Activated T-helper 17 cell treated with anti-CD3 and anti-CD28 coated beads, Interleukin-2, amount 50 U/mL, for 72 hours (primary cell): ENCODE data around the gene HTRA1. TPM values are rescaled to one million over a fixed set of nuclear protein-coding genes. Genes with fewer than 3 reads are reported as not detected.

Source experiments
- ATAC-seq: fragments of 150-1000 bp; cut with Tn5 transposase; replicated peaks from 2 replicates; pipeline ENCODE4 v1.10.0; 2021; ENCODE audit warnings: mild to moderate bottlenecking, moderate library complexity
- H3K27ac Mint-ChIP-seq: one replicate; pipeline ENCODE4 v1.8.0; 2022; ENCODE audit warnings: mixed read lengths
- H3K27me3 Mint-ChIP-seq: one replicate; pipeline ENCODE4 v1.8.0; 2022; ENCODE audit warnings: mixed read lengths
- H3K36me3 Mint-ChIP-seq: one replicate; pipeline ENCODE4 v1.8.0; 2022; ENCODE audit warnings: low read depth, mild to moderate bottlenecking, mixed read lengths
- H3K4me1 Mint-ChIP-seq: one replicate; pipeline ENCODE4 v1.8.0; 2022; ENCODE audit warnings: mixed read lengths
- H3K4me3 Mint-ChIP-seq: one replicate; pipeline ENCODE4 v1.8.0; 2022; ENCODE audit warnings: mild to moderate bottlenecking, mixed read lengths
- H3K9me3 Mint-ChIP-seq: one replicate; pipeline ENCODE4 v1.8.0; 2022; ENCODE audit warnings: mixed read lengths
- total RNA-seq, 2 donors: library from RNA; stranded (reverse); gene quantifications; one replicate each; pipeline ENCODE4 v1.2.3, GENCODE V29; 2022

The HTRA1 gene
- total RNA-seq, 2 donors from 2014 or later: not detected

GRCh38 chr10:122474131-122474818 is 12.9 kb downstream of the HTRA1 start:
- Mint-ChIP-seq H3K27me3 (peaks cover 8% of the 10 kb centered on the region), H3K4me1 (peaks cover 5% of the 10 kb centered on the region), H3K36me3 (no peaks in the 10 kb centered on the region), H3K27ac (no peak overlapping the region), H3K4me3 (no peak overlapping the region), H3K9me3 (no peaks in the 10 kb centered on the region)
- ATAC-seq: no peak

GRCh38 chr10:122475100-122475499 is 13.7 kb downstream of the HTRA1 start:
- Mint-ChIP-seq H3K4me3 (no peak overlapping the region), H3K36me3 (no peaks in the 10 kb centered on the region), H3K4me1 (peaks cover 5% of the 10 kb centered on the region), H3K27ac (no peak overlapping the region), H3K9me3 (no peaks in the 10 kb centered on the region), H3K27me3 (peaks cover 14% of the 10 kb centered on the region)
- ATAC-seq: no peak

DNA sequence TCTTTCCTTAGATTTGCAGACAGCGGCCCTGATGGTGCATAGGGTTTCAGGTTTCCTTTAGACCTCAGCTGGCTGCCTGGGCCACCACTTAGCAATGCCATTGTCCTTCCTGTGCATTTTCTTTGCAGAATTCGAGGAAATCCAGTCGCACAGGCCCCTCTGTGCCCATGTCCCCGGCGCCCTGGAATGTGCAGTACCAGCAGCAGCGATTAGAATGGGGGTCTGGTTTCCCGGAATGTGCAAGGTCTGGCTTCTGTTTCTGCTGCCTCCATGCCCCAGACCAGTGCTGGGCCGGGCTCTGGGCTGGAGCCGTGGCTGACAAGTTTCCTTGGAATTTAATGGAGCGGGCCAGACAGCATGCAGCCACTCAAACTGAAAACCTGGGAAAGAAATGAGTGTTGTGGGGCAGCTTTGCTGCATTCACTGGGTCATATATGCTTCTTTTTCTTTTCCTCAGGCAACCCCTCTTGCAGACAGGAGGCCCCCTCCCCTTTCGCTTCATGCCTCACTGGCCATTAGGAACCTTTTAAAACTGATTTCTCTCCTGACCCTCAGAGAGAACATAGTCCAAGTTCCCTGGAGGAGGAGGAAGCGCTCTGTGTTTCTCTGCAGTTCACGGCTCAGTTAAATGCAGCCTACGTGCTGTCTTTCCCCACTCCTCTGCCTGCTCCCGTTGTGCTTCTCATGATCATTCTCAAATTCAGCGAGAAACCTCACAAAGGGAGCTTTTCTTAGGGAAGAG is 14.4 kb downstream of the HTRA1 start:
- peaks cover 13% of the 10 kb centered on the region for H3K27me3 Mint-ChIP-seq
- no peak overlapping the region for H3K27ac Mint-ChIP-seq

DNA sequence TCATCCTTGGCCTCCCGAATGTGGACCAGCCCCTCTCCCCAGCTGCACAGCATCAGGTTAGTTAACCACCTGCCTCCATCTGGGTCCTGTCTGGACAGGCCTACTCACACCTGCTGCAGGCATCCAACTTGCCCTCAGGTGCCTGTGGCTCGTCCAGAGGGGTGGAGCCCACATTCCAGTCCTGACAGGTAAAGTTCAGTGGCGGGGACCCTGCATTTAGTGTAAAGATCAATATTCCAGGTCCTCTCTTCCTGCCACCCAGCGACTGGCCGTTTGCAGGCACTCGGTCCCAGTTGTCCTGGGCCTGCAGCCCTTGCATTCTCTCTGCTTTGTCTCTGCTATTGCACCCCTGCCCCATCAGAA is 15.0 kb downstream of the HTRA1 start:
- ATAC-seq: no peak
- H3K4me3 Mint-ChIP-seq: no peak overlapping the region
- H3K27ac Mint-ChIP-seq: no peak overlapping the region
- H3K36me3 Mint-ChIP-seq: no peaks in the 10 kb centered on the region
- H3K4me1 Mint-ChIP-seq: peaks cover 5% of the 10 kb centered on the region
- no peaks in the 10 kb centered on the region for H3K9me3 Mint-ChIP-seq
- H3K27me3 Mint-ChIP-seq: peaks cover 10% of the 10 kb centered on the region

More for the DNA sequence above, 14.4 kb downstream of the HTRA1 start:
- no peak for ATAC-seq
- Mint-ChIP-seq H3K4me3 (no peak overlapping the region), H3K36me3 (no peaks in the 10 kb centered on the region), H3K4me1 (peaks cover 5% of the 10 kb centered on the region), H3K9me3 (no peaks in the 10 kb centered on the region)

- H3K4me1 Mint-ChIP-seq: peaks cover 5% of the 10 kb centered on the region
- no peak overlapping the region for H3K27ac Mint-ChIP-seq
- H3K36me3 Mint-ChIP-seq: no peaks in the 10 kb centered on the region
- peaks cover 14% of the 10 kb centered on the region for H3K27me3 Mint-ChIP-seq
- no peak overlapping the region for H3K4me3 Mint-ChIP-seq
- ATAC-seq: no peak
- peaks cover 4% of the 10 kb centered on the region for H3K9me3 Mint-ChIP-seq
These were observed 16.1 kb downstream of the HTRA1 start for GRCh38 chr10:122477436-122477835.

GRCh38 chr10:122478971-122479370 is 17.6 kb downstream of the HTRA1 start:
- H3K9me3 Mint-ChIP-seq: peaks cover 4% of the 10 kb centered on the region
- H3K4me3 Mint-ChIP-seq: no peak overlapping the region
- peaks cover 14% of the 10 kb centered on the region for H3K27me3 Mint-ChIP-seq
- no peaks in the 10 kb centered on the region for H3K36me3 Mint-ChIP-seq
- ATAC-seq: no peak
- peaks cover 5% of the 10 kb centered on the region for H3K4me1 Mint-ChIP-seq
- H3K27ac Mint-ChIP-seq: no peak overlapping the region

- ATAC-seq: no peak
- no peak overlapping the region for H3K27ac Mint-ChIP-seq
- peaks cover 4% of the 10 kb centered on the region for H3K9me3 Mint-ChIP-seq
- H3K4me1 Mint-ChIP-seq: no peaks in the 10 kb centered on the region
- peaks cover 9% of the 10 kb centered on the region for H3K27me3 Mint-ChIP-seq
- H3K36me3 Mint-ChIP-seq: no peaks in the 10 kb centered on the region
- H3K4me3 Mint-ChIP-seq: no peak overlapping the region
These were observed 18.9 kb downstream of the HTRA1 start for GRCh38 chr10:122480146-122480833.

DNA sequence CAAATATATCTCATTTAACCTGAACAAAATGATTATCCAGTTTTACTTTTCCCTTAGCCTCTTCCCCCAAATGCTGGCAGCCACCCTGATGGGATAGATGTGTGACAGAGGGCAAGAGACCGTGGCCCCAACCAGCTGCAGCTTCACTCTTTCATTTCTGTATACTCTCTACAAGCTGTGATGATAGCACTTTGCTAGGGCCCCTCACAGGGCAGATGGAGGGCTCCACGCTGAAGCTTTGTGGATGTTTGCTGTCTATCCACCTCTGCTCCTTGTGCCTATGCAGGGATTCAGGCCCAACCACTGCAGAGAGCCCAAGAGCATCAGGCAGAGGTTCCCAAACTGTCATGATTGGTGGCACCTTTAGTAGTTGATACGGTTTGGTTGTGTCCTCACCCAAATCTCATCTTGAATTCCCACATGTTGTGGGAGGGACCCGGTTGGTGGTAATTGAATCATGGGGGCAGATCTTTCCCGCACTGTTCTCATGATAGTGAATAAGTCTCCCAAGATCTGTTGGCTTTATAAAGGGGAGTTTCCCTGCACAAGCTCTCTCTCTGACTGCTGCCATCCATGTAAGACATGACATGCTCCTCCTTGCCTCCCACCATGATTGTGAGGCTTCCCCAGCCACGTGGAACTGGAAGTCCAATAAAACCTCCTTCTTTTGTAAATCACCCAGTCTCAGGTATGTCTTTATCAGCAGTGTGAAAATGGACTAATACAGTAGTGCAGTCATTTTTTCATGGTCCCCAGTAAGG is 20.1 kb downstream of the HTRA1 start:
- Mint-ChIP-seq H3K9me3 (peaks cover 4% of the 10 kb centered on the region), H3K36me3 (no peaks in the 10 kb centered on the region), H3K4me3 (no peak overlapping the region), H3K27me3 (peaks cover 9% of the 10 kb centered on the region), H3K27ac (no peak overlapping the region), H3K4me1 (no peaks in the 10 kb centered on the region)
- no peak for ATAC-seq

DNA sequence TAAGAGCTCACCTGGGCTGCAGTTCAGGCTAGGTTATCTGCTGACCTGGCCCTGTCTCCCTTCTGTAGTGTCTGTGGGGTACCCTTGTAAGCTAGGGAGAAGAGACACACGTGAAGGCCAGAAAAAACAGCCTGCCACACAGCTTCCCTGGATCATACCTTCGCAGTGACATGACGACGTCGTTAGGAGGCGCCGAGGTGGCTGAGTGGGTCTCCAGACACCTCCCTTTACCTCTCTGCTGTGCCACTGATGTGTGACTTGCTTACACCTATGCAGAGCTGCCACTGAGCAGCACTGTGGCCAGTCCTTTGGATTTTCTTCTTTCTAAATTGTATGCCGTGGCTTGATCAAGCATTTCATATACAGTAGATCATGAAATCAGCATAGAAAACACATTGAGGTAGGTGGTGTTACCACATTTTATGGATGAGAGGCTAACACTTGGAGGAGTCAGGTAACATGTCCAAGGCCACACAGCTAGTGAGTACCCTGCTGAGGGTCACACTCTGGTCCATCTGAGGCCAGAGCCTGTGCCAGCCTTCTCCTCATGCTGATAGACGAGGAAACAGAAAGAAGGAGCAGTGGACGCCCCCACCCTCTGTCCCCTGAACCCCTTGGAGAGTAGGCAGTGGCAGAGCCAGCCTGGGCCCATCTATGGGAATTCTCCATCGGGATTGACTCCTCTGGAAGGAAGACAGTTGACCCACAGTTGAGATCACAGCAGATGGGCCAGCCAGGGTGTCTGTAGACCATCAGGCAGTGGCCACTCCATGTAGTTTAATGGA is 23.1 kb downstream of the HTRA1 start:
- Mint-ChIP-seq H3K4me3 (no peak overlapping the region), H3K36me3 (no peaks in the 10 kb centered on the region), H3K9me3 (peaks cover 4% of the 10 kb centered on the region), H3K27ac (no peak overlapping the region), H3K27me3 (peaks cover 8% of the 10 kb centered on the region), H3K4me1 (no peaks in the 10 kb centered on the region)
- ATAC-seq: no peak

DNA sequence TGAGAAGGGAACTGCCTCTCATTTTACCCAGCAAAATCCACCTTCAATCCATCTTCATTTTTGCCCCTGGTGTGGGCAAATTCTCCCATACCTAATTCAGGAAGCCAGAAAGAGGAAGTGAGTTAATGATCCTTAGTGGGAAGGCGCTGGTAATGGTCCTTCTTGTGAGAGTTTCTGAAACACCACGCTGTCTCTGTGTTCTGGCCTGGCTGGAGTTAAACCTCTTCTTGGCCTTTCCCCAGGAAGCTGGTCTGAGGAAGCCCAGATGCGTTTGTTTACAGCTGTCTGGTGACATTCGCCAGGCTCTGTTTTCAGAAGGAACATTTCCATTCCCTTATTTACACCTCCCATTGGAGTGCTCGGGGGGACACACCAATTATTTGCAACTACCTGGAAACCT is 24.3 kb downstream of the HTRA1 start:
- no peaks in the 10 kb centered on the region for H3K4me1 Mint-ChIP-seq
- H3K27ac Mint-ChIP-seq: no peak overlapping the region
- H3K4me3 Mint-ChIP-seq: no peak overlapping the region
- H3K36me3 Mint-ChIP-seq: no peaks in the 10 kb centered on the region
- peaks cover 4% of the 10 kb centered on the region for H3K27me3 Mint-ChIP-seq
- ATAC-seq: no peak
- H3K9me3 Mint-ChIP-seq: peaks cover 4% of the 10 kb centered on the region

DNA sequence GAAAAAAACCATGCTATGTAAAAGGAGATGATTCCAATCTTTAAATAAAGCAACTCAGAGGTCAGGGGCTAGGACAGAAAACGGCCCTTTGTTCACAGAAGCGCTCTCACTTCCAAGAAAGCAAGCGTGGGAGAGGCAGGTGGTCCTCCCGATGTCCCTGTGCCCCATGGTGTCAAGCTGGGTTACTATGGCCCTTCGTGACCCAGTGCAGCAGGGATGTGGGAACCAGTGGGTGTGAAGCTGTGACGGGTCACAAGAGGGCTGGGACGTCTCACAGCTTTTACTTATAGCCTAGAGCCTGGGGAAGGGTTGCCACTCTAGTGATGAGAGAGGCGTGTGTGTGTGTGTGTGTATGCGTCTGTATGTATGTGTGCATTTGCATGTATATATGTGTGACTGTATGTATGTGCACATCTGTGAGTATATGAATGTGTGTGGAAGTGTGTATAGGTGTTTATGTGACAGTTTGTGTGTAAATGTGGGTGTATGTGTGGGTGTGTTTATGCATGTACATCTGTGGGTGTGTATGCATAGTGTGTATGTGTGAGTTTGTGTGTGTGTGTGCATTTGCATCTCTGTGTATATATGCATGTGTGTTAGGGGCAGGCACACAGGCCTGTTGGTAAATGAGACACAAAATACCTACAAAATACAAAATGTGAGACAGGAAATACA is 25.2 kb downstream of the HTRA1 start:
- H3K27ac Mint-ChIP-seq: no peak overlapping the region
- peaks cover 8% of the 10 kb centered on the region for H3K4me1 Mint-ChIP-seq
- ATAC-seq: no peak
- peaks cover 4% of the 10 kb centered on the region for H3K27me3 Mint-ChIP-seq
- peaks cover 4% of the 10 kb centered on the region for H3K9me3 Mint-ChIP-seq
- no peaks in the 10 kb centered on the region for H3K36me3 Mint-ChIP-seq
- no peak overlapping the region for H3K4me3 Mint-ChIP-seq

- no peak for ATAC-seq
- no peak overlapping the region for H3K4me3 Mint-ChIP-seq
- H3K36me3 Mint-ChIP-seq: no peaks in the 10 kb centered on the region
- H3K27ac Mint-ChIP-seq: no peak overlapping the region
- H3K4me1 Mint-ChIP-seq: peaks cover 14% of the 10 kb centered on the region
- no peaks in the 10 kb centered on the region for H3K27me3 Mint-ChIP-seq
- no peaks in the 10 kb centered on the region for H3K9me3 Mint-ChIP-seq
These were observed 25.9 kb downstream of the HTRA1 start for GRCh38 chr10:122487174-122487765.

GRCh38 chr10:122490268-122490667 is 28.9 kb downstream of the HTRA1 start:
- H3K27ac Mint-ChIP-seq: no peak overlapping the region
- H3K4me3 Mint-ChIP-seq: no peak overlapping the region
- no peaks in the 10 kb centered on the region for H3K27me3 Mint-ChIP-seq
- ATAC-seq: no peak
- H3K36me3 Mint-ChIP-seq: no peaks in the 10 kb centered on the region
- H3K4me1 Mint-ChIP-seq: peaks cover 14% of the 10 kb centered on the region
- H3K9me3 Mint-ChIP-seq: no peaks in the 10 kb centered on the region
